HepG2 (cell line): Measurements from ENCODE around the gene TMEM117. TPM values are rescaled to one million over a fixed set of nuclear protein-coding genes. Genes with fewer than 3 reads are reported as not detected.

ENCODE experiments used
- DNMT1 ChIP-seq: sonication (generic); formaldehyde crosslinking; IDR thresholded peaks from 2 replicates; pipeline ENCODE4 v1.5.1; 2020; ENCODE audit warnings: mild to moderate bottlenecking, missing genetic modification reagents
- FOSL2 ChIP-seq: sonication (generic); formaldehyde crosslinking; IDR thresholded peaks from 2 replicates; pipeline ENCODE4 v1.4.0; 2020; ENCODE audit warnings: missing genetic modification reagents
- HNRNPLL ChIP-seq: fragments of 200-400 bp; formaldehyde crosslinking; IDR thresholded peaks from 2 replicates; pipeline ENCODE4 v1.6.1; 2017; ENCODE audit warnings: mild to moderate bottlenecking, low read depth, low read length; ENCODE audit not compliant: poor library complexity, severe bottlenecking
- MAFK ChIP-seq, 2 experiments: IDR thresholded peaks in 1 of 2; conservative IDR thresholded peaks in 1 of 2; 2 replicates each; pipeline ENCODE4 v1.6.1; 2011; ENCODE audit warnings: improper control_type of control experiment in 2 of 2, low read length in 2 of 2
- SP4 ChIP-seq: sonication (generic); formaldehyde crosslinking; IDR thresholded peaks from 2 replicates; pipeline ENCODE4 v1.8.1; 2023; ENCODE audit warnings: mild to moderate bottlenecking, missing genetic modification reagents
- YY1 ChIP-seq: IDR thresholded peaks from 2 replicates; pipeline ENCODE4 v1.6.1; 2011; ENCODE audit warnings: low read length, low read depth, moderate library complexity, mild to moderate bottlenecking; ENCODE audit not compliant: insufficient read depth, insufficient replicate concordance
- ZNF792 ChIP-seq: IDR thresholded peaks from 2 replicates; pipeline ENCODE4 v1.6.1; 2016
- polyA plus RNA-seq, 8 experiments: library from polyadenylated mRNA; depleted of rRNA in 3 of 8; stranded (reverse) in 7 of 8; unstranded in 1 of 8; fragments of >200 nt; fragmentation: Illumina TruSeq in 4 of 8; extraction: Trizol in 4 of 8; gene quantifications; 2 replicates each; pipeline versions ENCODE4 v1.2.1 to v1.2.3, GENCODE V29; 2011 to 2016; ENCODE audit warnings: low read depth in 4 of 8, missing spikeins in 1 of 8, mixed read lengths in 1 of 8; ENCODE audit not compliant: insufficient read depth in 1 of 8
- total RNA-seq, 5 experiments: library from RNA; depleted of rRNA; stranded (reverse); fragments of >200 nt; fragmentation: Illumina TruSeq; extraction: Trizol; gene quantifications; 2 replicates each; pipeline ENCODE4 v1.2.3, GENCODE V29; 2016; ENCODE audit warnings: low read depth in 1 of 5
- TF ChIP-seq, protein P1 (sequence below): sonication (generic); formaldehyde crosslinking; IDR thresholded peaks from 2 replicates; pipeline ENCODE4 v1.8.0; 2022; ENCODE audit warnings: missing genetic modification reagents, mild to moderate bottlenecking, inconsistent platforms, borderline replicate concordance
- TF ChIP-seq, protein P2 (sequence below): sonication (generic); formaldehyde crosslinking; IDR thresholded peaks from 2 replicates; pipeline ENCODE4 v1.4.0; 2020; ENCODE audit warnings: missing genetic modification reagents
- TF ChIP-seq, protein P3 (sequence below): sonication (generic); formaldehyde crosslinking; IDR thresholded peaks from 2 replicates; pipeline ENCODE4 v1.8.1; 2023; ENCODE audit warnings: mild to moderate bottlenecking, inconsistent platforms, moderate library complexity, missing genetic modification reagents, borderline replicate concordance
- TF ChIP-seq, protein P4 (sequence below): IDR thresholded peaks from 2 replicates; pipeline ENCODE4 v1.6.1; 2016; ENCODE audit warnings: missing compliant biosample characterization, missing genetic modification reagents, borderline replicate concordance

Gene TMEM117
- total and polyA plus RNA-seq, 2 of the 13 experiments (the other 11 are each of a cell fraction or from before 2014, with no cell fraction given): 2.8 to 8.5 TPM

DNA sequence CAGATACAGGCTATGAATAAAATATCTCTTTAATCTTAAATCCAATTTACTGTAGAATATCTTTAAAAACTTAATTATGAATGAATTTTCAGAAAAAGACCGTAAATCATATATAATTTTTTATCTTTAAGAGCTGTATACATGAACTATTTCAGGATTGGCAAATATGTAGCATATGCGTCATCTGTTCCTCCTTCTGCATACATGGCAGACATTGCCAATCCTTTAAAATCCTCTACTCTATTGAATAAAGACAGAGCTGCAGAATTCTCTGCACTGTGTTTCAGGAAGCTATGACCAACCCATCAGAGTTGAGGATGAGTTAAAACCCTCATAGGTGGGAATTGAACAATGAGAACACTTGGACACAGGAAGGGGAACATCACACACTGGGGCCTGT, 279.0 kb downstream of the TMEM117 start (continued):
- TF ChIP-seq DNMT1: no peak
- TF ChIP-seq YY1: no peak
- TF ChIP-seq, protein P1, sequence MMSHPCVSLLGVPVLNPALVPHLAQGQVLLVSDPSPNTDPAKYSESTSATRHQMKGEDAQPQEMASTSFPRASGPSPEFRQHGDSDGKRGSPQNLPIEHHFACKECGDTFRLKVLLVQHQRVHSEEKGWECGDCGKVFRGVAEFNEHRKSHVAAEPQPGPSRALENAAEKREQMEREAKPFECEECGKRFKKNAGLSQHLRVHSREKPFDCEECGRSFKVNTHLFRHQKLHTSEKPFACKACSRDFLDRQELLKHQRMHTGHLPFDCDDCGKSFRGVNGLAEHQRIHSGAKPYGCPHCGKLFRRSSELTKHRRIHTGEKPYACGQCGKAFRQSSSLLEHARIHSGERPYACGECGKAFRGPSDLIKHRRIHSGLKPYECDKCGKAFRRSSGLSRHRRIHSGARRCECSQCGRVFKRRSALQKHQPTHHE (CRISPR knock-in tag): no peak
- TF ChIP-seq, protein P2, sequence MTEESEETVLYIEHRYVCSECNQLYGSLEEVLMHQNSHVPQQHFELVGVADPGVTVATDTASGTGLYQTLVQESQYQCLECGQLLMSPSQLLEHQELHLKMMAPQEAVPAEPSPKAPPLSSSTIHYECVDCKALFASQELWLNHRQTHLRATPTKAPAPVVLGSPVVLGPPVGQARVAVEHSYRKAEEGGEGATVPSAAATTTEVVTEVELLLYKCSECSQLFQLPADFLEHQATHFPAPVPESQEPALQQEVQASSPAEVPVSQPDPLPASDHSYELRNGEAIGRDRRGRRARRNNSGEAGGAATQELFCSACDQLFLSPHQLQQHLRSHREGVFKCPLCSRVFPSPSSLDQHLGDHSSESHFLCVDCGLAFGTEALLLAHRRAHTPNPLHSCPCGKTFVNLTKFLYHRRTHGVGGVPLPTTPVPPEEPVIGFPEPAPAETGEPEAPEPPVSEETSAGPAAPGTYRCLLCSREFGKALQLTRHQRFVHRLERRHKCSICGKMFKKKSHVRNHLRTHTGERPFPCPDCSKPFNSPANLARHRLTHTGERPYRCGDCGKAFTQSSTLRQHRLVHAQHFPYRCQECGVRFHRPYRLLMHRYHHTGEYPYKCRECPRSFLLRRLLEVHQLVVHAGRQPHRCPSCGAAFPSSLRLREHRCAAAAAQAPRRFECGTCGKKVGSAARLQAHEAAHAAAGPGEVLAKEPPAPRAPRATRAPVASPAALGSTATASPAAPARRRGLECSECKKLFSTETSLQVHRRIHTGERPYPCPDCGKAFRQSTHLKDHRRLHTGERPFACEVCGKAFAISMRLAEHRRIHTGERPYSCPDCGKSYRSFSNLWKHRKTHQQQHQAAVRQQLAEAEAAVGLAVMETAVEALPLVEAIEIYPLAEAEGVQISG (CRISPR knock-in tag): no peak
- TF ChIP-seq HNRNPLL: no peak
- TF ChIP-seq MAFK (conservative IDR thresholded peaks at IDR 0.05 in 1 of 2, IDR thresholded peaks at IDR 0.05 in 1 of 2; ENCODE audit: low read length in 2 of 2): no peak
- TF ChIP-seq FOSL2 (CRISPR knock-in tag): no peak
- TF ChIP-seq, protein P3, sequence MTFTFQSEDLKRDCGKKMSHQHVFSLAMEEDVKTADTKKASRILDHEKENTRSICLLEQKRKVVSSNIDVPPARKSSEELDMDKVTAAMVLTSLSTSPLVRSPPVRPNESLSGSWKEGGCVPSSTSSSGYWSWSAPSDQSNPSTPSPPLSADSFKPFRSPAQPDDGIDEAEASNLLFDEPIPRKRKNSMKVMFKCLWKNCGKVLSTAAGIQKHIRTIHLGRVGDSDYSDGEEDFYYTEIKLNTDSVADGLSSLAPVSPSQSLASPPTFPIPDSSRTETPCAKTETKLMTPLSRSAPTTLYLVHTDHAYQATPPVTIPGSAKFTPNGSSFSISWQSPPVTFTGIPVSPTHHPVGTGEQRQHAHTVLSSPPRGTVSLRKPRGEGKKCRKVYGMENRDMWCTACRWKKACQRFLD (CRISPR knock-in tag): no peak
- no peak for TF ChIP-seq SP4 (CRISPR knock-in tag)
- TF ChIP-seq, protein P4, sequence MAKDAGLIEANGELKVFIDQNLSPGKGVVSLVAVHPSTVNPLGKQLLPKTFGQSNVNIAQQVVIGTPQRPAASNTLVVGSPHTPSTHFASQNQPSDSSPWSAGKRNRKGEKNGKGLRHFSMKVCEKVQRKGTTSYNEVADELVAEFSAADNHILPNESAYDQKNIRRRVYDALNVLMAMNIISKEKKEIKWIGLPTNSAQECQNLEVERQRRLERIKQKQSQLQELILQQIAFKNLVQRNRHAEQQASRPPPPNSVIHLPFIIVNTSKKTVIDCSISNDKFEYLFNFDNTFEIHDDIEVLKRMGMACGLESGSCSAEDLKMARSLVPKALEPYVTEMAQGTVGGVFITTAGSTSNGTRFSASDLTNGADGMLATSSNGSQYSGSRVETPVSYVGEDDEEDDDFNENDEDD (CRISPR knock-in tag): no peak
- no peak for TF ChIP-seq ZNF792 (CRISPR knock-in tag)
